CMK (cell line): ENCODE data around the gene DCLK2.

ENCODE experiments used
- DNase-seq: peaks from one replicate; pipeline ENCODE4 v3.0.0-alpha.2; 2010; ENCODE audit warnings: low read depth

The DCLK2 gene

GRCh38 chr4:150117629-150118028 lies 39.4 kb downstream of the DCLK2 start:
- no peak for DNase-seq

DNA sequence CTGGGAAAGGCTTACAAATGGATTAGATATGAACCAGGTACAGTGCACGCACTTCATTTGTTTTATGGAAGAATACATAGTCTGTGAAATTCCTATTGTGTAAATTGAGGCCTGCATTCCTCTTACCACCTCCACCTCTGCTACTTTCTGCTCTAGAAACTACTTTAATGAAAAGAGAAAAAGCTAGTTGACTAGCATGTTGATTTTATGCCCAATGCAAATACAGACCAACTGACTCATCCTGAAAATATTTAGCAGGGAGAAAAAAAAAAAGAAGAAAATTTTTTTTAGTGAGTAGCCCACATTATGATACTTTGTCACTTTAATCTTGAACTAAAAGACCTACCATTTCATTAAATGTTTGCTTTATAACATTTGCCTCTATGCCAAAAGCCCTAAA lies 41.2 kb downstream of the DCLK2 start:
- DNase-seq, result no peak

- no peak for DNase-seq
Measured at GRCh38 chr4:150123087-150123486, 44.8 kb downstream of the DCLK2 start.

- DNase-seq, result no peak
Measured at GRCh38 chr4:150123796-150124677, 45.8 kb downstream of the DCLK2 start.

DNA sequence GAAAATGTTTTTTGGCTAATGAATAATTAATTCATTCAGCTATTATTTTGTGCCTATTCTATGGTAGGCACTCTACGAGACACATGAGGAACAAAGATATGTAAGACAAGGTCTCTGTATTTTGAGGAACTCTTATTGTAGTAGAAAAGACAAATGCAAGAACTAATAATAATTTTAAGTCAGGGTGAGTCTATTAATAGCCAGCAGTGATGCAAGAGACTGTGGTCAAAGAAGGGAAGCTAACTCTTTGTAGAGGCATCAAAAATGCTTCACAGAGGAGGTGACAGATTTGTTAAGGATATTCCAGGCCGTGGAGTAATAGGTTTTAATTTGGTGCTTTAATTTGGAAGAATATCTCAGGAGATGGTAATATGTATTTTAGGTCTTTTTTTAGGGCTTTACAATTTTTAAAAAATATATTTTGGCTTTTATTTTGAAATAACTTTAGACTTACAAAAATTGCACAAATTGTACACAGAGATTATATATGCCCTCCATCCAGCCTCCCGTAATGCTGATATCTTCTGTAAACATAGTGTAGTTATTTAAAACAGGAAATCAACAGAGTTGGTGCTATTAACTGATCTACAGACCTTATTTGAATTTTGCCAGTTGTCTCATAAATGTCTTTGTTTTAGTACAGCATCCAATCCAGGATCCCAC lies 48.1 kb downstream of the DCLK2 start:
- no peak for DNase-seq

- DNase-seq, result no peak
Measured at GRCh38 chr4:150126864-150127203, 48.6 kb downstream of the DCLK2 start.

- no peak for DNase-seq
Measured at GRCh38 chr4:150127757-150128156, 49.5 kb downstream of the DCLK2 start.

- no peak for DNase-seq
Measured at GRCh38 chr4:150130933-150131332, 52.7 kb downstream of the DCLK2 start.

- no peak for DNase-seq
Measured at GRCh38 chr4:150131581-150132228, 53.5 kb downstream of the DCLK2 start.

- no peak for DNase-seq
Measured at GRCh38 chr4:150133605-150134004, 55.4 kb downstream of the DCLK2 start.

DNA sequence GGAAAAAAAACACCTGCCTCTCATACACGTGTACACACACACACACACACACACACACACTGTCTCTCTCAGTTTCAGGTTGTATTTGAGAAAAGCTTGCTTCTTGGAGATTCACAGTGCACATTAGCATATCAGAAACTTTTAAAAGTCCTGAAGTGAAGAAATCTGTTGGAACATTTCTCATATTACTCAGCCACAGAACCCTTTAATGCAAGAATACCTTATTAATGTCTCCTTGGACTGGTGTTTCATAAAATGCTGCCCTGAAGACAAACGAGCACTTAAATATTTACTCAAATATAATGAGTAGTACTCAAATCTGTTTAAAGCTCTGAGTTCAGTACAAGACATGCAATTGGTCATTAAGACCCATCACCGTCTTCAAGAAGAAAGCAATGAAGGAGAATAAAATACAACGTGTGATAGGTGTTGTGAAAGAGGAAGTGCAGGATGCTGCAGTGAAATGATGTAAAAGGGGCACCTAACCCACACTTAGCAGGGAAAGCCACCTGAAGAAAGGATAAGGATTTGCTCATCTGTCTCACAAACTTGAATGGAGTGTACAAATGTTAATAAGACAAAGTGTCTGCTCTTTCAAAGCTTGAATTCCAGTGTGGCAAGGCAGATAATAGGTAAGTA lies 57.0 kb downstream of the DCLK2 start:
- DNase-seq, result no peak

- DNase-seq, result no peak
Measured at GRCh38 chr4:150136036-150136435, 57.8 kb downstream of the DCLK2 start.

- DNase-seq, result no peak
Measured at GRCh38 chr4:150136481-150136880, 58.2 kb downstream of the DCLK2 start.

DNA sequence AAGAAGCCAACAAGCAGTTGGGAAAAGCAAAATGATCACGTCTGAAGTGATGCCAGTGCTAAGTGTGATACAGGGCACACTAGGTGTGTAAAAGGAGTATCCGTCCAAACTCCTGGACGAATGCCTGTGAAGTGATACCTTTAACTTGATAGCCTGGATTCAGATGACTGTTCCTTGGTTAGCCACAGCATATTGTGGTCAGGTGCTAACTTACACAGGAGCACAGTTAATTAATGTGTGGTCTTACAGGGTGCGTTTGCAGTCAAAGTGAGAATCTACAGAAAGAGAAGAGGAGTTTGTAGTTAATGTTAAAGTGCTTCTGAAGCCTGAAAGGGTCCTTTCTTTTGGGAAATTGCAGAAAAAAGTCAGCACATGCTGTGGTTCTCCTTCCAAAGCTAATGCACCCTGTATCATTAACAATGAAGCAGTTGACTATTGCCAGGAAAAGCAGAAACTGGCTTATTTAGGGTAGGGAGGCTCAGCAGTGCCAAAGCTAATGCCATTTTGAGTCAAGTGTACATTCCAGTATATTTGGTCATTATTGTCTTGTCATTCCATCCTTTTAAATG lies 61.1 kb downstream of the DCLK2 start:
- no peak for DNase-seq

DNA sequence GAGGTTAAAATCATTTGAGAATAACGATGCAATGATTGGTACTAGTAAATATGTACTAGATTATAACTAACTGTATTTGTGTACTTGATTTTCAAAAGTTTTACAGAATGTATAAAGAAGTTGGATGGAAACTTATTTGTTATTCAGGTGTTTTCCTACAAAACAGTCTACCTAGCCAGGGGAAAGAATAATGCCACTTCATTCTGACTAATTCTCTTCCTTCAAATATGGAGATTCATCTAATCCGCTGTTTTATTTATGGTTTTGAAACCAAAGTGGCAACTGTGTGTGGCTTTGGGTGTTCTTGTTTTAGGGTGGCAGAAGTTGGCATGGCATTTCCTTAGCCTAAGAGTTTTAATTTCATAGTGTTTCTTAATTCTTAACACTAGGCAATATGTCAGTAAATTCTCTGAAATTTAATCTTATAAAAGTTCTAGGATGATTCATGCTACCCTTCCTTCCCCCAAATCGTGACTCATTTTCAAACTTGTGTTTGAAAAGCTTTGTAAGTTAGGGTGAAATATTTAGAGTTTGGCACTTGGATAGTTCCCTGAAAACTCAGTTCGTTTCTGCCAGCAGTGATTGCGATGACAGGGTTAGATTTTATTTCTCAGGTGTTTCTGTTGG lies 62.6 kb downstream of the DCLK2 start:
- no peak for DNase-seq

- DNase-seq, result no peak
Measured at GRCh38 chr4:150141756-150142155, 63.5 kb downstream of the DCLK2 start.

GRCh38 chr4:150142831-150143230 lies 64.6 kb downstream of the DCLK2 start:
- DNase-seq, result no peak

DNA sequence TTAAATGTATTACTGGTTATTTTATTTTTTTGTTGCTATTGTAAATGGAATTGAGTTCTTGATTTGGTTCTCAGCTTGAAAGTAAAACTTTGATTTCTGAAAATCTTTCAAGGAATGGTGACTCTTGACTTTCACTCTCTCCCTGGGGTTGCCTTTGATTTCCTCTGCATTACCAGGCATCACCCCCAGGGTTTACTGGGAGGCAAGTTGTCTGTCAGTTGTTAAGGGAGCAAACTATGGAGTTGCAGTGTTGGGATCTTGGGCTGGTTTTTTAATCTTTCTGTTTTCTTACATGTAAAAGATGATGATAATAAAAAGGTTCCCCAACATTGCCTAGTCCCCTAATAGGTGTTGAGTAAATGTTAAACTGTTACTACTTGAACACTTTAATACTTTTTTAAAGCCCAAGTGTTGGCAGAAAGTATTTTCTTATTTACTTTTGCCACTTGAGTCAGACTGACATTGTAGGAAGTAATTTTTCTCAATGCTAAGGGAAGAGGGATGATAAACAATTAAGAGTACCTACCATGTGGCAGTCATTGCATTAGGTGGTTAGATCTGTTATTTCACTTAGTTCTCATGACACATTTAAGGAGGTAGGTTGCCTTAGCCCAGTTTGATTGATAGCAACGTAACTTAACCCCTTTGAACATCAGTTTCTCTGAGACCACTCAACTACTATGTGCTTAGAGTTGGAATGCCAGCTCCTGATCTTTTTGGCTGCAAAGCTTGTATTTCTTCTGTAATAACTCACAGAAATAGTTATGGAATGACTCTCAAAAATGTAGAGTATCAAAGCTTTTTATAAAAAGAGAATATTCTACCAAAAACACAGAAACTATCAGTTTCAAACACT lies 67.1 kb downstream of the DCLK2 start:
- DNase-seq, result no peak

GRCh38 chr4:150145946-150146340 lies 67.7 kb downstream of the DCLK2 start:
- DNase-seq, result no peak

DNA sequence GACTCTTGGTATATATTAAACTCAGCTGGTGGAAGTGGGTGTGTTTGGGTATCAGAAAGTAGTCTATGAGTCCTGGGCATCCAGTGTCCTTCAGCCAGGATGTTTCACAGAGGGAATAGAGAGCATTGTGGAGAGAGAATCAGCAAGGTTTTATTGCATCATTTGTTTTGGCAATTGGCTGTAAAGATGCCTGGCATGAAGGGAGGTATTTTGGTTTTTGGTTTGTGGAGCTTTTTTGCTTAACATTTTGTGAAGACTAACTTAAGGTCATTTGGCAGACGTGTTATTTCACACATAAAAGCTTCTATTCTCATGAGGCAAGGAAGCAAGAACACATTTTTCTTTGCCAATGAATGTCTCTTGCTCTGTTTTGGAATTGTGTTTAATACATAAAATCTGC lies 71.1 kb downstream of the DCLK2 start:
- no peak for DNase-seq

DNA sequence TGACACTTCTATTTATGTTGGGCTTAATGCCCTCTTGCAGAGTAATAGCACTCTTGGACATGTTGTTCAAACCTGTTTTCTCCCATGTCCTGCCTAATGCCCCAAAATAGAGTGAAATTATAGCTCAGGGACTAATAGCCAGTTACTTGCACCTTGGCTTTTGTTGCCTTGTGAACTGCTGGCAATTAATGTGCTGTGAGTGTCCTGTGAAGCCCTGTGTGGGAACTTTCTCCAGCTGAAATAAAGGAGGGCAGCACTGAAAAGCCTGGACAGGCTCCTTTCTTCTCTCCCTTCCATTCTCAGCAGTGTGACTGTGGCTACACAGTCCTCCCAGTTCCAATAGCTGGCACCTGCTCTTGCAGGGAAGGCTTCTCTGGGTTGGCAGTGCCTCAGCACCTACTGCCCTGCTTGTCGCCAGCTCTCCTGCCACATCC lies 72.4 kb downstream of the DCLK2 start:
- no peak for DNase-seq
